Vagina (tissue), 2 donors: ENCODE data around the gene CELF1.

Experiments used
- POLR2A ChIP-seq, 2 donors: fragments of 450-650 bp; IDR thresholded peaks; one replicate each; pipeline ENCODE4 v1.6.1; 2017; ENCODE audit warnings: antibody characterized with exemption in 2 of 2, mild to moderate bottlenecking in 2 of 2, moderate library complexity in 2 of 2
- TF ChIP-seq, protein P1 (sequence below), 3 experiments: fragments of 450-650 bp in 2 of 3; fragments of 200-600 bp in 1 of 3; sonication (generic) in 1 of 3; IDR thresholded peaks; one replicate each; pipeline ENCODE4 v1.5.1; 2017 to 2019; ENCODE audit warnings: antibody characterized with exemption in 3 of 3, mild to moderate bottlenecking in 2 of 3, moderate library complexity in 2 of 3

DNA sequence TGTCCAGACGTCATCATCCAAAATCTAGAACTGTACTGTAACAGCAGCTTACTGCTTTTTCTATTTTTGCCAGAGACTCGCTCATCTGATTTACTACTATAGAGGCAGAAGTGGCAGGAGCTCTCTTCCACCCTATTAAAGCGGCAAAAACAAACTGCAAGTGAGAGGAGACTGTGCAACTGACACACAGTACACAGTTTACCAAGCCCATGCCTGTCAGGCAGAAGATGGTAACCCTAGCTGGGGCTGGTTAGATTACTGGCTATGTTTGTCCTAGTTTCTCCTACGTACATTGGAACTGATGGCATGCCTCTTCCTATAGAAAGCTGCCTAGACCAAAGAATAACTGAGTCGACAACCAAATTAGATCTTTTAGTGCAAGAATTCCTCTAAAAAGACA, 51.8 kb downstream of the CELF1 start:
- TF ChIP-seq, protein P1, sequence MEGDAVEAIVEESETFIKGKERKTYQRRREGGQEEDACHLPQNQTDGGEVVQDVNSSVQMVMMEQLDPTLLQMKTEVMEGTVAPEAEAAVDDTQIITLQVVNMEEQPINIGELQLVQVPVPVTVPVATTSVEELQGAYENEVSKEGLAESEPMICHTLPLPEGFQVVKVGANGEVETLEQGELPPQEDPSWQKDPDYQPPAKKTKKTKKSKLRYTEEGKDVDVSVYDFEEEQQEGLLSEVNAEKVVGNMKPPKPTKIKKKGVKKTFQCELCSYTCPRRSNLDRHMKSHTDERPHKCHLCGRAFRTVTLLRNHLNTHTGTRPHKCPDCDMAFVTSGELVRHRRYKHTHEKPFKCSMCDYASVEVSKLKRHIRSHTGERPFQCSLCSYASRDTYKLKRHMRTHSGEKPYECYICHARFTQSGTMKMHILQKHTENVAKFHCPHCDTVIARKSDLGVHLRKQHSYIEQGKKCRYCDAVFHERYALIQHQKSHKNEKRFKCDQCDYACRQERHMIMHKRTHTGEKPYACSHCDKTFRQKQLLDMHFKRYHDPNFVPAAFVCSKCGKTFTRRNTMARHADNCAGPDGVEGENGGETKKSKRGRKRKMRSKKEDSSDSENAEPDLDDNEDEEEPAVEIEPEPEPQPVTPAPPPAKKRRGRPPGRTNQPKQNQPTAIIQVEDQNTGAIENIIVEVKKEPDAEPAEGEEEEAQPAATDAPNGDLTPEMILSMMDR (IDR thresholded peaks at IDR 0.05), result no peak
- TF ChIP-seq POLR2A (IDR thresholded peaks at IDR 0.05), result no peak
